Esophagus (tissue), 2 donors: ENCODE data around the gene FBXL20. TPM values are rescaled to one million over a fixed set of nuclear protein-coding genes. Genes with fewer than 3 reads are reported as not detected.

Experiments used
- H3K27ac ChIP-seq, 2 donors: one replicate each; pipeline ENCODE4 v1.5.1; 2013; ENCODE audit warnings: low read depth in 2 of 2, mild to moderate bottlenecking in 2 of 2, inconsistent platforms in 1 of 2, low read length in 1 of 2, moderate library complexity in 1 of 2
- H3K27me3 ChIP-seq, 2 donors: one replicate each; pipeline ENCODE4 v1.6.1; 2013; ENCODE audit warnings: low read length in 2 of 2, control low read depth in 1 of 2, mild to moderate bottlenecking in 1 of 2; ENCODE audit not compliant: insufficient read depth in 2 of 2, control insufficient read depth in 1 of 2
- H3K36me3 ChIP-seq, 2 donors: one replicate each; pipeline ENCODE4 v1.6.1; 2013; ENCODE audit warnings: low read length in 1 of 2; ENCODE audit not compliant: control insufficient read depth in 2 of 2, insufficient read depth in 2 of 2
- H3K4me1 ChIP-seq, 2 donors: one replicate each; pipeline ENCODE4 v1.6.1; 2013; ENCODE audit warnings: low read length in 1 of 2; ENCODE audit not compliant: control insufficient read depth in 2 of 2, insufficient read depth in 2 of 2
- H3K4me3 ChIP-seq, 2 donors: one replicate each; pipeline ENCODE4 v1.5.1; 2013; ENCODE audit warnings: low read length in 2 of 2, mild to moderate bottlenecking in 2 of 2, low read depth in 1 of 2, moderate library complexity in 1 of 2
- H3K9me3 ChIP-seq, 2 donors: one replicate each; pipeline ENCODE4 v1.6.1; 2013; ENCODE audit warnings: mild to moderate bottlenecking in 2 of 2, low read depth in 1 of 2, low read length in 1 of 2, moderate library complexity in 1 of 2; ENCODE audit not compliant: control insufficient read depth in 2 of 2, insufficient read depth in 1 of 2
- WGBS, 2 donors: extraction: QIAGEN DNeasy Blood & Tissue Kit; methylation state at CpG; one replicate each; pipeline ENCODE4 v1.1.7; 2013; 5-methylcytosine and 5-hydroxymethylcytosine counted together
- polyA plus RNA-seq, 2 donors: library from polyadenylated mRNA; stranded (reverse); fragments of 200-250 nt; gene quantifications; one replicate each; pipeline ENCODE4 v1.2.3, GENCODE V29; 2013
- donor health status: healthy with polysubstance abuse.
- donor health status: Bipolar disorder and iron deficiency.

The FBXL20 gene
- polyA plus RNA-seq, 2 donors: 2.3 to 3.8 TPM

GRCh38 chr17:39204245-39204644 lies 197.2 kb downstream of the FBXL20 start:
- Histone ChIP-seq H3K9me3 (no peaks in the 10 kb centered on the region), H3K4me3 (no peak overlapping the region), H3K36me3 (peaks cover 18 to 28% of the 10 kb centered on the region in 2 donors), H3K4me1 (peaks cover 2 to 5% of the 10 kb centered on the region in 2 donors), H3K27ac (no peak overlapping the region), H3K27me3 (no peaks in the 10 kb centered on the region)
- WGBS, 2 donors: 81 to 85% methylated on average over 8 of the region's 8 CpGs

Other genes with a start within 250 kb of the FBXL20 start
- 1 to 10 TPM; 4.7 to 6.0 TPM for gene PLXDC1, start 250.0 kb downstream of the FBXL20 start, polyA plus RNA-seq
- not detected for gene ARL5C, start 235.5 kb downstream of the FBXL20 start, polyA plus RNA-seq
- gene CACNB1, start 204.0 kb downstream of the FBXL20 start, polyA plus RNA-seq: 1 to 10 TPM; 1.6 to 2.6 TPM
- gene RPL19, start 201.3 kb downstream of the FBXL20 start, polyA plus RNA-seq: 1,000 to 10,000 TPM; 2,441 to 3,049 TPM
- gene STAC2, start 175.7 kb downstream of the FBXL20 start, polyA plus RNA-seq: under 1 TPM; 0.06 to 0.07 TPM
- gene MED1, start 49.6 kb upstream of the FBXL20 start, polyA plus RNA-seq: 1 to 10 TPM; 5.0 to 6.8 TPM
- 10 to 100 TPM in 1 of 2 donors, 1 to 10 TPM in 1; 9.4 to 12.9 TPM for gene CDK12, start 59.9 kb upstream of the FBXL20 start, polyA plus RNA-seq
- under 1 TPM in 1 of 2 donors, not detected in 1; 0.02 TPM for gene NEUROD2, start 206.3 kb upstream of the FBXL20 start, polyA plus RNA-seq
- 1 to 10 TPM in 1 of 2 donors, under 1 TPM in 1; 0.43 to 1.2 TPM for gene PPP1R1B, start 225.3 kb upstream of the FBXL20 start, polyA plus RNA-seq
- gene STARD3, start 235.5 kb upstream of the FBXL20 start, polyA plus RNA-seq: 10 to 100 TPM; 44.6 to 44.9 TPM